HG03354 (cell line): ENCODE data around the gene IQGAP1.
A peak's percentile ranks its signal among the peaks of the same experiment; 100 is the strongest.
"Not testable (repeated sequence)": the region's sequence is repeated elsewhere in the genome, so short reads cannot be mapped to it uniquely, and the experiment has no call there.

Experiments
- ATAC-seq: cut with Tn5 transposase; IDR thresholded peaks from one replicate; pipeline ENCODE4 v1.9.1; 2021; ENCODE audit warnings: mild to moderate bottlenecking; ENCODE audit not compliant: unreplicated experiment, poor library complexity, severe bottlenecking

The IQGAP1 gene

GRCh38 chr15:90405055-90405607, 17.1 kb downstream of the IQGAP1 start:
- no peak for ATAC-seq

GRCh38 chr15:90407336-90407735, 19.3 kb downstream of the IQGAP1 start:
- ATAC-seq = no peak

- ATAC-seq = peak; percentile 50
Observed at GRCh38 chr15:90407871-90408317, 19.9 kb downstream of the IQGAP1 start.

DNA sequence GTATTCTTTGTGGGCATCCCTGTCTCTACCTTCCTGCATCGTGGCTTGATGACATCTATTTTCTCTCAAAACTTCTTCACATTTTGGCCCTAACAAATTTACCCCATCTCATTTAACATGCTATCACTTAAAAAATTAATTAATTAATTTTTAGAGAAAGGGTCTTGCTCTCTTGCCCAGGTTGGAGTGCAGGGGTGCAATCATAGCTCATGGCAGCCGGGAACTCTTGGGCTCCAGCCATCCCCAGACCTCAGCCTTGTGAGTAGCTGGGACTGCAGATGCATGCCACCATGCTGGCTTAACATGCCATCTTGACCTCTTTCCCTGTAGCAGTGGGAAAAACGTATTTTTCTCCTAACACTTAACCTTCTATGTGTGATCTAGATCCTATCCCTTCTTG, 20.6 kb downstream of the IQGAP1 start:
- ATAC-seq = no peak

GRCh38 chr15:90409587-90409986, 21.5 kb downstream of the IQGAP1 start:
- ATAC-seq = not testable (repeated sequence)

- ATAC-seq = not testable (repeated sequence)
Observed at GRCh38 chr15:90410316-90410715, 22.3 kb downstream of the IQGAP1 start.

DNA sequence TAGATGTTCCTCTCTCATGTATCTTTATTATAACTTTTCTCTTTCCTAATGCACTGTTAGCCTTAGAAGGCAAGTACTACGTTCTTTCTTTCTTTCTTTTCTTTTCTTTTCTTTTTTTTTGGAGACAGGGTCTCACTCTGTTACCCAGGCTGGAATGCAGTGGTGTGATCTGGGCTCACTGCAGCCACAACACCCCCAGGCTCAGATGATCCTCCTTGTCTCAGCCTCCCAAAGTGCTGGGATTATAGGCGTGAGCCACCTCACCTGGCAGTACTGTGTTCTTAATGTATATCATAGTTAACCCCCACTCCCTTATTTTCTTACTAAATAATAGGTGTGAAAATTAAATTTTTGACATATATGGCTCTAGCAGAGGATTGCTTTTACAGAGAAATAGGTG, 23.1 kb downstream of the IQGAP1 start:
- no peak for ATAC-seq

DNA sequence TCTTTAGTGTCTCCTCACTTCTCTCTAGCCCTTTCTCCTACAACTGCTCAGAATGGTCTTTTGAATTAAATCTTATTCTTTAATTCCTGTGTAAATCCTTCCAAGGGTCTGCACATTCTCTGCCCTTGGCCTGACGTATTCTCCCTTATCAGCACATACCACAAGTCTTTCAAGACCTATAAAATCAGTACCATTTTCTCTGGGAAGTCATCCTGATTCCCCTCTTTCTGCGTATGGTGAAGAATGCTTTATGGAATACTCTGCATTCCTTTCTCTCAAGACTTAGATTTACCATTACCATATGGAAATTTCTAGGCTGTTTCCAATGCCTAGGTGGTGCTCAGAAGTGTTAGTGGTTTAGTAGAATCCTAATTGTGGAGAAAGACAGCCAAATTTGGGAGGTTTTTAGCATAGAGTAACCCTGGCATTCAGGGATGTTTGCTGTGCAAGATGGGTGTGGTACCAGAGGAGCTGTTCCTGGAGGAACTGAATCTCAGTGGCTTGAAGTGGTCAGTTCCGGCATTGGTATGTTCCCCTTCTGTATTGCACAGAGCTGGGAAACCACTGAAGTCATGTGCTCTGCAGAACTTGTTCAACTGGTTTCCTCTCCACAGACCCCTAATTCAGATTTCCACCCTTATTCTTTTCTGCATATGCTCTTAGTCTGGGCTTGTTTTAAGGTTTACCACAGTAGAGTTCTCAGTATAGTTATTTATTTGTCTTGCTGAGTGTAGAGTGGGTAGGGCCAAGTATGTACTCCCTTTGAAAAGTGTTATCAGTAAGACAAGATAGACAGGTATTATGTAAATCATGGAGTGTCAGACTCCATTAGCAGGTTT, 24.5 kb downstream of the IQGAP1 start:
- ATAC-seq = peak; percentile 89

DNA sequence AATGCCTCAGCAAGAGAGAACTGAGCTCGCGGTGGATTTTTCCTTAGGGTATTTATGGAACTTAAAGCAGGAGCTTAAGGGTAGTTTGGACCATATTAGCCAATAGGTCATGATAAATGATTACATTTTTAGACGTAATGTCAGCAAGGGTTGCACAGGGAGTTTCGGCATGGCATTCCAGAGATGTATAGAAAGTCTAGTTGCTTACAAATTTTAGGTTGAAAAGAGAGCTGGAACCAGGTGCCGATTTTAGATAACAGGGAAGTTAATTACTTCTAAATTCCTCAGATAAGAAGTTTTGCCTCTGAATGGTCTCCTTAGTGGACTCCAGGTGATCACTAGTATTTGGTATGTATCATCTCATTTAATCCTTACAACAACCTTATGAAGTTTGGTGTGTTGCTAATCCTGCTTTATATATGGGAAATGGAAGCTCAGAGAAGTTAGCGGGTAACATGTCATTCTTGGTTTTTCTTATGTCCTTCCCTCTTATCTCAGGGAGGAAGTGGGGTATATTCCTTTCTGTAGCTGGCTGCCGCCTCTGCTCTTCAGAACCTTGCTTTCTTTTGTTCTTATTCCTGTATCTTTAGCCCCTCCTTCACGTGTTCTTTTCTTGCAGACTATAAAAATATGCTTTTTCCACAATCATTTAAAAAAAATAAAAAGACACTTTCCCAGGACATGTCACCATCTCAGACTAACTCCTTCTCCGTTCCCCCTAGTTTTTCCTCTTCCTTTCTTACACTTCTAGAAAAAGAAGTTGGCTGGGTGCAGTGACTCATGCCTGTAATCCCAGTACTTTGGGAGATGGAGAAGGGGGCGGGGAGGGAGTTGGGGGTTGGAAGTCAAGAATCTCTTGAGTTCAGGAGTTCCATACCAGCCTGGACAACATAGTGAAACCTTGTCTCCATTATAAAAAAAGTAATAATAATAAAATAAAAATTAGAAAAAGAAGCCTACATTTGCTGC, 25.7 kb downstream of the IQGAP1 start:
- no peak for ATAC-seq

DNA sequence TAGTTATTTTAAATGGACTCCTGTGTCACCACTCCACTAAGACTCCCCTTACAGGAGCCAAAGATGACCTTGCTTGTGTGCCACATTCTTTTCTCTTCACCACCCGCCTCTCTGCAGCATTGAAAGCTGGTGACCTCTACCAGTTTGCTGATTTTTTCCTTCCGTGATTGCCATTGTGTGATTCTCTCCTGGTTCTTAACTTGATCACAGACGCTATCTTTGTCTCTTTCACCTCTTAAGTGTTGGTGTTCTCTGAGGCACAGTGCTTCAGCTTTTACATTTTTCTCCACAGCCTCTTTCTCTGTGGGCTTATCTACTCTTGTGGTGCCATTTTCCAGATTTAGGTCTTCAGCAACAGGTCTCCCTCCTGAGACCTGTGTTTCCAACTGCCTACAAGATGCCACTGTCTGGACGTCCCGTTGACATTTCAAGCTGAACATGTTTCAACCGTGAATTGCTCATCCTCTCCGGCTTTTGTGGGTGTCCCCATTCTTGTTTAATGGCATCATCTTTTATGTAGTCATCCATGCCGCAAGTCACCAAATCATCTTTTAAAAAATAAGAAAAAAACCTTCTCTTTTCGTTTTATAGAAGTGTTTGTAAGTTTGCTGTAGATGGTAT, 26.5 kb downstream of the IQGAP1 start:
- no peak for ATAC-seq

- not testable (repeated sequence) for ATAC-seq
Observed at GRCh38 chr15:90416052-90416451, 28.0 kb downstream of the IQGAP1 start.

GRCh38 chr15:90418627-90419026, 30.6 kb downstream of the IQGAP1 start:
- ATAC-seq = no peak

GRCh38 chr15:90419206-90419605, 31.2 kb downstream of the IQGAP1 start:
- no peak for ATAC-seq

GRCh38 chr15:90419738-90420406, 31.8 kb downstream of the IQGAP1 start:
- ATAC-seq = no peak

GRCh38 chr15:90420451-90420850, 32.4 kb downstream of the IQGAP1 start:
- ATAC-seq = no peak

- ATAC-seq = no peak
Observed at GRCh38 chr15:90421527-90421926, 33.5 kb downstream of the IQGAP1 start.

GRCh38 chr15:90422043-90422442, 34.0 kb downstream of the IQGAP1 start:
- no peak for ATAC-seq

GRCh38 chr15:90422936-90423335, 34.9 kb downstream of the IQGAP1 start:
- no peak for ATAC-seq

DNA sequence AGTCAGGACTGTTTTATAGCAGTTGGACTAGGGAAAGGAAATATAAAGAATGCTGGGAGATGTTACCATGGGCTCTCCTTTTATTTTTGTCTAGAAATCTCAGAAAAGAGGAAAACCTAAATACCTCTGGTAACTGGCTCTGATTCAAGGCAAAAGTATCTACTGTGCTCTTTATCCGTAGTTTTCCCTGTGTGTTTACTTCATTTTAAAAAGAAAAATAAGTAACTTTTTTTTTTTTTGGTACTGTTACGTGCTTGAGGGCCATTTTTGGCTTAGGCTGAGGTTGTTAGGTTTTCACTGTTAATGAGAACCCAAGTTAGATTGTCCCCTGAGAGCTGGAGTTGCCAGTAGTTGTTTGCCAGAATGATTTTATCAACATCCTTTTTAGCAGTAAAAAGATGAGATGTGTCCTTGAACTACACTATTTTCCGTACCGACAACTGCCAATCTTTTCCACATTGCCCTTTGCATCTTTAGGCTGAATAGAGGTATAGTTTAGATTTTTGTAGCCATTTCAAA, 35.8 kb downstream of the IQGAP1 start:
- no peak for ATAC-seq
